Measurements from ENCODE around the gene DUS3L.

- TF ChIP-seq CTCF (IDR thresholded peaks at IDR 0.05; ENCODE audit: extremely low read depth in 1 of 2, insufficient read depth in 1 of 2, low read depth in 1 of 2, low read length in 2 of 2) = no peak
- no peak for TF ChIP-seq POLR2A (IDR thresholded peaks at IDR 0.05; ENCODE audit: low read depth, low read length)
- no peak for TF ChIP-seq POLR2AphosphoS5 (IDR thresholded peaks at IDR 0.05; ENCODE audit: insufficient read depth, low read depth, low read length)
- TF ChIP-seq MYC (IDR thresholded peaks at IDR 0.05; ENCODE audit: low read depth, low read length) = no peak
- no peak for TF ChIP-seq EZH2 (IDR thresholded peaks at IDR 0.05; ENCODE audit: borderline replicate concordance, low read depth, low read length, severe bottlenecking)
- no peak for TF ChIP-seq MAX (IDR thresholded peaks at IDR 0.05; ENCODE audit: insufficient read depth, insufficient read length)
- no peak for TF ChIP-seq JUN (IDR thresholded peaks at IDR 0.05; ENCODE audit: borderline replicate concordance, insufficient read depth, insufficient read length, low read depth)
- no peak for TF ChIP-seq FOS (IDR thresholded peaks at IDR 0.05; ENCODE audit: borderline replicate concordance, insufficient read depth, low read length)
- no peak for TF ChIP-seq GATA2 (IDR thresholded peaks at IDR 0.05; ENCODE audit: insufficient read depth, insufficient read length, low read depth, low read length)
Measured at GRCh38 chr19:5775668-5776309, 15.2 kb downstream of the DUS3L start.

Data from endothelial cell of umbilical vein (primary cell).